ENCODE data around the gene PDLIM4.

DNA sequence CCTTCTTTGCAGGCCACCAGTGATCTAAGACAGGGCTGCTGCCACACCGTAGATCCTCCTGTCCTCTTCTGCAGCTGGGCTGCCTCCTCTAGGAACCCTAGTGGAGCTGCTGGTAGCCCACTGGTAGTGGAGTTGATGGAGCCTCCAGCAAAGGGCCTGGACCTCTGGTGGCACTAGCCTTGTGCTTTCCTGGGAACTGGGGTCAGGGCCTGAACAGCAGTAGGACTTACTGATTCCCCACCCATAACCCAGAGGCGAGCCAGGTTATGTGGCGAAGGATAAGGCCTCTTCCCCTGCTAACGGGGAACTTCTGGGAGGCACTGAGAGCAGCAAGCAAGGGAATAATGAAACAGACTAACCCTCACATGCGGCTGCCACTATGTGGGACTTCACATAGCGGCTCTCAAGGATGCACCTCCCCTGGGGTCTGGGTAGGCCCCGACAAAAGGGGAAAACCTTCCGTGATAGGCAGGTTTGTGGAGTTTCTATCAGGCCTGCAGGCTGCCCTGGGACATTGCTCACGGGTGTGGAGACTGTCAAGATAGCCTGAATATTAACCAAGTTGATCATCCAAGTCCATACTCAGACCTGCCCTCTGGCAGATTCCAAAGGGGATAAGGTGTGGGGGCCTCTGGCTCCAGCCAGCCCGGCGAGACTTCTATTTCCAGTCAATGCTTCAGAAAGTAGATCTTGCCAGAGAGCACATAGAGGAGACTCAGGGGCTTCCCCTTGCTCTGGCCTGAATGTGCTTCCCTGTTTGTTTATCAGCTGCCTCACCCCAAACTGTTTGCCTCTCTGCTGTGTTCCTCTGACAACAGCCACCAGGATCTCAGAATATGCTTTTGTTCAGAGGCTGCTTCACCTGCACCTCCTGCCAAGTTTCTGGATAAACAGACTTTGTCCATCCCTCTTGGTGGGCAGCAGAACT is 44.1 kb downstream of the PDLIM4 start:
- TF ChIP-seq, protein P1, sequence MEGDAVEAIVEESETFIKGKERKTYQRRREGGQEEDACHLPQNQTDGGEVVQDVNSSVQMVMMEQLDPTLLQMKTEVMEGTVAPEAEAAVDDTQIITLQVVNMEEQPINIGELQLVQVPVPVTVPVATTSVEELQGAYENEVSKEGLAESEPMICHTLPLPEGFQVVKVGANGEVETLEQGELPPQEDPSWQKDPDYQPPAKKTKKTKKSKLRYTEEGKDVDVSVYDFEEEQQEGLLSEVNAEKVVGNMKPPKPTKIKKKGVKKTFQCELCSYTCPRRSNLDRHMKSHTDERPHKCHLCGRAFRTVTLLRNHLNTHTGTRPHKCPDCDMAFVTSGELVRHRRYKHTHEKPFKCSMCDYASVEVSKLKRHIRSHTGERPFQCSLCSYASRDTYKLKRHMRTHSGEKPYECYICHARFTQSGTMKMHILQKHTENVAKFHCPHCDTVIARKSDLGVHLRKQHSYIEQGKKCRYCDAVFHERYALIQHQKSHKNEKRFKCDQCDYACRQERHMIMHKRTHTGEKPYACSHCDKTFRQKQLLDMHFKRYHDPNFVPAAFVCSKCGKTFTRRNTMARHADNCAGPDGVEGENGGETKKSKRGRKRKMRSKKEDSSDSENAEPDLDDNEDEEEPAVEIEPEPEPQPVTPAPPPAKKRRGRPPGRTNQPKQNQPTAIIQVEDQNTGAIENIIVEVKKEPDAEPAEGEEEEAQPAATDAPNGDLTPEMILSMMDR (conservative IDR thresholded peaks at IDR 0.05), result no peak
- no peak for TF ChIP-seq EZH2 (IDR thresholded peaks at IDR 0.05; ENCODE audit: low read depth)
